SH-SY5Y (cell line): ENCODE data around the gene FBXL17.

Source experiments
- GATA2 ChIP-seq: IDR thresholded peaks from 2 replicates; pipeline ENCODE4 v1.6.1; 2011; ENCODE audit warnings: mild to moderate bottlenecking, low read depth, low read length
- GATA3 ChIP-seq: IDR thresholded peaks from 2 replicates; pipeline ENCODE4 v1.6.1; 2011; ENCODE audit warnings: low read depth, mild to moderate bottlenecking, low read length, moderate library complexity

DNA sequence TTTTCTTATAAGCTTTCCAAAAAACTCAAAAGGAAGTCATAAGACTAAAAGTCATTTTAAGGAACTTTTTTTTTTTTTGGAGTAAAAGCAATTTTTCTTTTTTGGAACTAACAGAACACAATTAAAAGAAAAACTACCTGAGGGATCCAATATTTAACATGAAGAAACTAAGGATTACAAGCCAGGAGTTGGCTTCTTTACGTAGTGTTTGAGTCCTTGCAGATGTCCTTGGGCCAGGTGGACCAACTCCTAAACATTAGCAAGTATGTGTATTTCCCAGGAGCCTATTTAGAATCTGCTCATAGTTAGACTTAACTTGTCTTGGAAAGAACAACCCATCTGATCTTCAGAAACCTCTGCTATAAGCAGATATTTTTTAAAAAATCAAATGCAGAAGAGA is 557.1 kb downstream of the FBXL17 start:
- TF ChIP-seq GATA2 (no peak), GATA3 (no peak)
